Effector memory CD4-positive, alpha-beta T cell (primary cell): Measurements from ENCODE around the gene NFILZ.

ENCODE experiments used
- DNase-seq, 3 donors: peaks; one replicate each; pipeline ENCODE4 v3.0.0-alpha.2; 2020
- H3K27ac ChIP-seq: 2 replicates; pipeline ENCODE4 v1.7.0; 2013; ENCODE audit warnings: mild to moderate bottlenecking, low read length, moderate library complexity; ENCODE audit not compliant: insufficient read depth, poor library complexity, severe bottlenecking
- H3K27me3 ChIP-seq: replicated peaks from 2 replicates; pipeline ENCODE4 v1.7.0; 2013; ENCODE audit warnings: mild to moderate bottlenecking, low read length; ENCODE audit not compliant: insufficient read depth, control insufficient read depth, poor library complexity, severe bottlenecking
- H3K36me3 ChIP-seq: 2 replicates; pipeline ENCODE4 v1.7.0; 2013; ENCODE audit warnings: mild to moderate bottlenecking, low read length, moderate library complexity; ENCODE audit not compliant: control insufficient read depth, insufficient read depth
- H3K4me1 ChIP-seq: 2 replicates; pipeline ENCODE4 v1.7.0; 2013; ENCODE audit warnings: low read length, mild to moderate bottlenecking; ENCODE audit not compliant: control insufficient read depth, insufficient read depth, poor library complexity, severe bottlenecking
- H3K4me3 ChIP-seq: 2 replicates; pipeline ENCODE4 v1.7.0; 2013; ENCODE audit warnings: low read length, low read depth, mild to moderate bottlenecking; ENCODE audit not compliant: insufficient read depth, poor library complexity, severe bottlenecking
- H3K9me3 ChIP-seq: 2 replicates; pipeline ENCODE4 v1.7.0; 2013; ENCODE audit warnings: mild to moderate bottlenecking, low read length, moderate library complexity; ENCODE audit not compliant: control insufficient read depth

NFILZ gene

GRCh38 chr19:8641221-8641907, 10.9 kb downstream of the NFILZ start:
- Histone ChIP-seq H3K4me3 (no peak overlapping the region), H3K36me3 (no peaks in the 10 kb centered on the region), H3K27ac (no peak overlapping the region), H3K27me3 (no peaks in the 10 kb centered on the region), H3K9me3 (no peaks in the 10 kb centered on the region), H3K4me1 (no peaks in the 10 kb centered on the region)
- DNase-seq, result no peak

GRCh38 chr19:8641908-8642547, 11.6 kb downstream of the NFILZ start:
- H3K27me3 ChIP-seq, result no peaks in the 10 kb centered on the region
- no peaks in the 10 kb centered on the region for H3K36me3 ChIP-seq
- H3K27ac ChIP-seq, result no peak overlapping the region
- H3K4me3 ChIP-seq, result no peak overlapping the region
- H3K9me3 ChIP-seq, result no peaks in the 10 kb centered on the region
- no peaks in the 10 kb centered on the region for H3K4me1 ChIP-seq
- no peak for DNase-seq

- Histone ChIP-seq H3K4me1 (no peaks in the 10 kb centered on the region), H3K4me3 (no peak overlapping the region), H3K27ac (no peak overlapping the region), H3K9me3 (no peaks in the 10 kb centered on the region), H3K36me3 (no peaks in the 10 kb centered on the region), H3K27me3 (no peaks in the 10 kb centered on the region)
- DNase-seq, result no peak
Observed at GRCh38 chr19:8642561-8642960, 12.1 kb downstream of the NFILZ start.

- H3K27ac ChIP-seq, result no peak overlapping the region
- H3K4me3 ChIP-seq, result no peak overlapping the region
- H3K36me3 ChIP-seq, result no peaks in the 10 kb centered on the region
- no peaks in the 10 kb centered on the region for H3K27me3 ChIP-seq
- H3K4me1 ChIP-seq, result no peaks in the 10 kb centered on the region
- DNase-seq, result no peak
- H3K9me3 ChIP-seq, result no peaks in the 10 kb centered on the region
Observed at GRCh38 chr19:8643860-8644653, 13.6 kb downstream of the NFILZ start.

- H3K27ac ChIP-seq, result no peak overlapping the region
- no peaks in the 10 kb centered on the region for H3K27me3 ChIP-seq
- H3K4me3 ChIP-seq, result no peak overlapping the region
- DNase-seq, result no peak
- no peaks in the 10 kb centered on the region for H3K36me3 ChIP-seq
- H3K9me3 ChIP-seq, result no peaks in the 10 kb centered on the region
- H3K4me1 ChIP-seq, result peaks cover 4% of the 10 kb centered on the region
Observed at GRCh38 chr19:8648240-8648639, 17.8 kb downstream of the NFILZ start.

- H3K4me3 ChIP-seq, result peak overlapping the region; percentile 43
- no peaks in the 10 kb centered on the region for H3K27me3 ChIP-seq
- peaks cover 9% of the 10 kb centered on the region for H3K4me1 ChIP-seq
- H3K36me3 ChIP-seq, result no peaks in the 10 kb centered on the region
- H3K9me3 ChIP-seq, result no peaks in the 10 kb centered on the region
- DNase-seq, result peak; percentile 30 to 46 (median 37)
- no peak overlapping the region for H3K27ac ChIP-seq
Observed at GRCh38 chr19:8654591-8655339, 24.3 kb downstream of the NFILZ start.

- peak; percentile 14 to 21 (median 20) for DNase-seq
- H3K36me3 ChIP-seq, result no peaks in the 10 kb centered on the region
- H3K4me3 ChIP-seq, result no peak overlapping the region
- no peaks in the 10 kb centered on the region for H3K9me3 ChIP-seq
- H3K27ac ChIP-seq, result no peak overlapping the region
- no peaks in the 10 kb centered on the region for H3K27me3 ChIP-seq
- peaks cover 7% of the 10 kb centered on the region for H3K4me1 ChIP-seq
Observed at GRCh38 chr19:8655340-8655709, 24.9 kb downstream of the NFILZ start.

- H3K27ac ChIP-seq, result no peak overlapping the region
- DNase-seq, result no peak
- no peaks in the 10 kb centered on the region for H3K36me3 ChIP-seq
- H3K4me3 ChIP-seq, result no peak overlapping the region
- H3K9me3 ChIP-seq, result no peaks in the 10 kb centered on the region
- H3K27me3 ChIP-seq, result no peaks in the 10 kb centered on the region
- H3K4me1 ChIP-seq, result peaks cover 7% of the 10 kb centered on the region
Observed at GRCh38 chr19:8657869-8658268, 27.4 kb downstream of the NFILZ start.

GRCh38 chr19:8659905-8660304, 29.5 kb downstream of the NFILZ start:
- no peaks in the 10 kb centered on the region for H3K27me3 ChIP-seq
- H3K4me1 ChIP-seq, result peaks cover 16% of the 10 kb centered on the region
- no peak overlapping the region for H3K27ac ChIP-seq
- no peak for DNase-seq
- H3K9me3 ChIP-seq, result no peaks in the 10 kb centered on the region
- H3K4me3 ChIP-seq, result no peak overlapping the region
- no peaks in the 10 kb centered on the region for H3K36me3 ChIP-seq
